NCI-H2081 treated with DMSO at 0.1 percent for 48 hours (cell line): ENCODE measurements around the gene CYTL1.
"Not testable (repeated sequence)": the region's sequence is repeated elsewhere in the genome, so short reads cannot be mapped to it uniquely, and the experiment has no call there.

ENCODE experiments used
- DNase-seq: peaks from one replicate; lab custom pipeline; 2025; lab: John Stamatoyannopoulos, UW

CYTL1 gene

GRCh38 chr4:5019274-5019673 lies at the start of gene CYTL1:
Gene CYTL1 (minus strand): TSS chr4:5019458. CDS start chr4:5019445, 13 bp downstream.
- no peak for DNase-seq

- no peak for DNase-seq
Observed at GRCh38 chr4:5067908-5068307, 48.6 kb upstream of the CYTL1 start.

- not testable (repeated sequence) for DNase-seq
Observed at GRCh38 chr4:5066968-5067367, 47.7 kb upstream of the CYTL1 start.

- DNase-seq: no peak
Observed at GRCh38 chr4:5066101-5066500, 46.8 kb upstream of the CYTL1 start.

GRCh38 chr4:5055411-5055810 lies 36.2 kb upstream of the CYTL1 start:
- no peak for DNase-seq

- DNase-seq: no peak
Observed at GRCh38 chr4:5054532-5054931, 35.3 kb upstream of the CYTL1 start.

- no peak for DNase-seq
Observed at GRCh38 chr4:5052726-5053425, 33.6 kb upstream of the CYTL1 start.

GRCh38 chr4:5052204-5052702 lies 33.0 kb upstream of the CYTL1 start:
- no peak for DNase-seq

- no peak for DNase-seq
Observed at GRCh38 chr4:5051278-5052203, 32.3 kb upstream of the CYTL1 start, which contains the start of gene STK32B. Gene STK32B (plus strand): TSS chr4:5051480.

- DNase-seq: no peak
Observed at GRCh38 chr4:5050520-5051277, 31.4 kb upstream of the CYTL1 start.

GRCh38 chr4:5048721-5049120 lies 29.5 kb upstream of the CYTL1 start:
- no peak for DNase-seq

- DNase-seq: no peak
Observed at GRCh38 chr4:5045097-5045496, 25.8 kb upstream of the CYTL1 start.

GRCh38 chr4:5044341-5044740 lies 25.1 kb upstream of the CYTL1 start:
- no peak for DNase-seq

- DNase-seq: no peak
Observed at GRCh38 chr4:5043579-5043978, 24.3 kb upstream of the CYTL1 start.

GRCh38 chr4:5041699-5042098 lies 22.4 kb upstream of the CYTL1 start:
- DNase-seq: no peak

GRCh38 chr4:5040856-5041620 lies 21.8 kb upstream of the CYTL1 start:
- no peak for DNase-seq

- DNase-seq: no peak
Observed at GRCh38 chr4:5039800-5040199, 20.5 kb upstream of the CYTL1 start.

- no peak for DNase-seq
Observed at GRCh38 chr4:5037553-5038551, 18.6 kb upstream of the CYTL1 start.

GRCh38 chr4:5036239-5036638 lies 17.0 kb upstream of the CYTL1 start:
- DNase-seq: no peak

- no peak for DNase-seq
Observed at GRCh38 chr4:5034206-5034605, 14.9 kb upstream of the CYTL1 start.
